ENCODE measurements around the gene INHBB. TPM values are rescaled to one million over a fixed set of nuclear protein-coding genes. Genes with fewer than 3 reads are reported as not detected.

INHBB gene
- polyA plus RNA-seq, 1 donor from 2014 or later: not detected

- H3F3A ChIP-seq (ENCODE audit: insufficient read depth, low read length, poor library complexity, severe bottlenecking): no peaks in the 10 kb centered on the region
- H3K36me3 ChIP-seq (ENCODE audit: insufficient read depth, low read length): no peaks in the 10 kb centered on the region
- no peaks in the 10 kb centered on the region for H4K20me1 ChIP-seq (ENCODE audit: insufficient read depth)
- no peak overlapping the region for H3K27ac ChIP-seq (ENCODE audit: low read length)
- no peaks in the 10 kb centered on the region for H3K9me2 ChIP-seq (ENCODE audit: insufficient read depth, low read length)
- H2AFZ ChIP-seq (ENCODE audit: low read depth, low read length): no peak overlapping the region
- peaks cover 81% of the 10 kb centered on the region for H3K27me3 ChIP-seq (ENCODE audit: insufficient read depth, low read depth, low read length)
- no peaks in the 10 kb centered on the region for H3K9me3 ChIP-seq (ENCODE audit: low read length)
- no peak overlapping the region for H3K4me2 ChIP-seq (ENCODE audit: low read length)
- H3K4me3 ChIP-seq (ENCODE audit: low read length): peak overlapping the region; percentile 59
- H3K9ac ChIP-seq (ENCODE audit: low read length): no peak overlapping the region
- no peaks in the 10 kb centered on the region for H3K79me2 ChIP-seq (replicated peaks; ENCODE audit: insufficient read depth, low read length)
- TF ChIP-seq EZH2 (IDR thresholded peaks at IDR 0.05; ENCODE audit: borderline replicate concordance, insufficient read depth, low read length, poor library complexity, severe bottlenecking): peak; percentile 81
- peak; percentile 49 for TF ChIP-seq POLR2AphosphoS5 (IDR thresholded peaks at IDR 0.05)
- TF ChIP-seq, protein P1, sequence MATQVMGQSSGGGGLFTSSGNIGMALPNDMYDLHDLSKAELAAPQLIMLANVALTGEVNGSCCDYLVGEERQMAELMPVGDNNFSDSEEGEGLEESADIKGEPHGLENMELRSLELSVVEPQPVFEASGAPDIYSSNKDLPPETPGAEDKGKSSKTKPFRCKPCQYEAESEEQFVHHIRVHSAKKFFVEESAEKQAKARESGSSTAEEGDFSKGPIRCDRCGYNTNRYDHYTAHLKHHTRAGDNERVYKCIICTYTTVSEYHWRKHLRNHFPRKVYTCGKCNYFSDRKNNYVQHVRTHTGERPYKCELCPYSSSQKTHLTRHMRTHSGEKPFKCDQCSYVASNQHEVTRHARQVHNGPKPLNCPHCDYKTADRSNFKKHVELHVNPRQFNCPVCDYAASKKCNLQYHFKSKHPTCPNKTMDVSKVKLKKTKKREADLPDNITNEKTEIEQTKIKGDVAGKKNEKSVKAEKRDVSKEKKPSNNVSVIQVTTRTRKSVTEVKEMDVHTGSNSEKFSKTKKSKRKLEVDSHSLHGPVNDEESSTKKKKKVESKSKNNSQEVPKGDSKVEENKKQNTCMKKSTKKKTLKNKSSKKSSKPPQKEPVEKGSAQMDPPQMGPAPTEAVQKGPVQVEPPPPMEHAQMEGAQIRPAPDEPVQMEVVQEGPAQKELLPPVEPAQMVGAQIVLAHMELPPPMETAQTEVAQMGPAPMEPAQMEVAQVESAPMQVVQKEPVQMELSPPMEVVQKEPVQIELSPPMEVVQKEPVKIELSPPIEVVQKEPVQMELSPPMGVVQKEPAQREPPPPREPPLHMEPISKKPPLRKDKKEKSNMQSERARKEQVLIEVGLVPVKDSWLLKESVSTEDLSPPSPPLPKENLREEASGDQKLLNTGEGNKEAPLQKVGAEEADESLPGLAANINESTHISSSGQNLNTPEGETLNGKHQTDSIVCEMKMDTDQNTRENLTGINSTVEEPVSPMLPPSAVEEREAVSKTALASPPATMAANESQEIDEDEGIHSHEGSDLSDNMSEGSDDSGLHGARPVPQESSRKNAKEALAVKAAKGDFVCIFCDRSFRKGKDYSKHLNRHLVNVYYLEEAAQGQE (IDR thresholded peaks at IDR 0.05; ENCODE audit: borderline replicate concordance): no peak
Measured at GRCh38 chr2:120346667-120347358, 877 bp downstream of the INHBB start.

DNA sequence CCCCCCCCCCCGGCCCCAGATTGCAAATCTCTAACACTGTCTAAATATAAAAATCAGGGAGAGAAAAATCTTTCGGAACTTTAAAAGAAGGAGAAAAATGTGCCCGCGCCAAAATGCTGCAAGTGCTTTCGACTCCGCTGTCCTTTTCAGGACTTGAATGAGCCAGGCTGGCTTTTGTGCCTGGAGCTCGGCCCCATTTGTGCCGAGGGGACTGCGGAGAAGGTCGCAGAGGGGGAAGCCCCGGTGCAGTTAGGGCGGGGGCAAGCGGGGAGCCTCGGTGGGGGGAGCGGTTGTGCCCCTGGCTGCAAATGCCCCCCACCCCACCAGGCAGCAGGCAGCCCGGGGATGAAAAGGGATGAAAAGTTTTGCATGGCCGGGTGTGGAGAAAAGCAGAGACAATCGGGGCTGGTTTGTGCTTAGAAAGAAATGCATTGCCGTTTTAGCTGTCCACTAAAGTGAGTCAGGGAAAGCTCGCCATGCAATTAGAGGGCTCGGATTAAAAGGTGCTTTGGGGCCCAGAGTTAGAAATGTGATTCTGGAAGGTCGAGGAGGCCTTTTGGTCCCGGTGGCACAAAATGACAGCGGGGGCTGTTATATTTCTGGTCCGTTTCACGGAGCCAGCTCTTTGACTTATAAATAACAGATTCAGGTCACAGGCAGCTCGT is 1.6 kb downstream of the INHBB start:
- H4K20me1 ChIP-seq (ENCODE audit: insufficient read depth): no peaks in the 10 kb centered on the region
- H2AFZ ChIP-seq (ENCODE audit: low read depth, low read length): no peak overlapping the region
- H3K9me3 ChIP-seq (ENCODE audit: low read length): no peaks in the 10 kb centered on the region
- H3K4me2 ChIP-seq (ENCODE audit: low read length): no peak overlapping the region
- H3K36me3 ChIP-seq (ENCODE audit: insufficient read depth, low read length): no peaks in the 10 kb centered on the region
- no peaks in the 10 kb centered on the region for H3F3A ChIP-seq (ENCODE audit: insufficient read depth, low read length, poor library complexity, severe bottlenecking)
- no peaks in the 10 kb centered on the region for H3K79me2 ChIP-seq (replicated peaks; ENCODE audit: insufficient read depth, low read length)
- TF ChIP-seq MXI1 (conservative IDR thresholded peaks at IDR 0.05; ENCODE audit: poor library complexity, severe bottlenecking): no peak
- TF ChIP-seq, protein P2, sequence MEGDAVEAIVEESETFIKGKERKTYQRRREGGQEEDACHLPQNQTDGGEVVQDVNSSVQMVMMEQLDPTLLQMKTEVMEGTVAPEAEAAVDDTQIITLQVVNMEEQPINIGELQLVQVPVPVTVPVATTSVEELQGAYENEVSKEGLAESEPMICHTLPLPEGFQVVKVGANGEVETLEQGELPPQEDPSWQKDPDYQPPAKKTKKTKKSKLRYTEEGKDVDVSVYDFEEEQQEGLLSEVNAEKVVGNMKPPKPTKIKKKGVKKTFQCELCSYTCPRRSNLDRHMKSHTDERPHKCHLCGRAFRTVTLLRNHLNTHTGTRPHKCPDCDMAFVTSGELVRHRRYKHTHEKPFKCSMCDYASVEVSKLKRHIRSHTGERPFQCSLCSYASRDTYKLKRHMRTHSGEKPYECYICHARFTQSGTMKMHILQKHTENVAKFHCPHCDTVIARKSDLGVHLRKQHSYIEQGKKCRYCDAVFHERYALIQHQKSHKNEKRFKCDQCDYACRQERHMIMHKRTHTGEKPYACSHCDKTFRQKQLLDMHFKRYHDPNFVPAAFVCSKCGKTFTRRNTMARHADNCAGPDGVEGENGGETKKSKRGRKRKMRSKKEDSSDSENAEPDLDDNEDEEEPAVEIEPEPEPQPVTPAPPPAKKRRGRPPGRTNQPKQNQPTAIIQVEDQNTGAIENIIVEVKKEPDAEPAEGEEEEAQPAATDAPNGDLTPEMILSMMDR (IDR thresholded peaks at IDR 0.05; ENCODE audit: poor library complexity, severe bottlenecking): no peak
- TF ChIP-seq, protein P1 (IDR thresholded peaks at IDR 0.05; ENCODE audit: borderline replicate concordance): no peak
- TF ChIP-seq TAF1 (IDR thresholded peaks at IDR 0.05; ENCODE audit: low read depth): no peak
- no peak for TF ChIP-seq SMC3 (conservative IDR thresholded peaks at IDR 0.05; ENCODE audit: poor library complexity)
- no peak for TF ChIP-seq POLR2AphosphoS5 (IDR thresholded peaks at IDR 0.05)
- TF ChIP-seq RAD21 (conservative IDR thresholded peaks at IDR 0.05): no peak
- no peak for TF ChIP-seq EZH2 (IDR thresholded peaks at IDR 0.05; ENCODE audit: borderline replicate concordance, insufficient read depth, low read length, poor library complexity, severe bottlenecking)
- TF ChIP-seq EP300 (conservative IDR thresholded peaks at IDR 0.05; ENCODE audit: poor library complexity, severe bottlenecking): no peak
- H3K9ac ChIP-seq (ENCODE audit: low read length): no peak overlapping the region
- H3K27ac ChIP-seq (ENCODE audit: low read length): no peak overlapping the region
- H3K27me3 ChIP-seq (ENCODE audit: insufficient read depth, low read depth, low read length): peaks cover 74% of the 10 kb centered on the region
- peak overlapping the region; percentile 59 for H3K4me3 ChIP-seq (ENCODE audit: low read length)
- no peaks in the 10 kb centered on the region for H3K9me2 ChIP-seq (ENCODE audit: insufficient read depth, low read length)

All from neural cell (in vitro differentiated cells).